ENCODE results near the gene TMUB1.

DNA sequence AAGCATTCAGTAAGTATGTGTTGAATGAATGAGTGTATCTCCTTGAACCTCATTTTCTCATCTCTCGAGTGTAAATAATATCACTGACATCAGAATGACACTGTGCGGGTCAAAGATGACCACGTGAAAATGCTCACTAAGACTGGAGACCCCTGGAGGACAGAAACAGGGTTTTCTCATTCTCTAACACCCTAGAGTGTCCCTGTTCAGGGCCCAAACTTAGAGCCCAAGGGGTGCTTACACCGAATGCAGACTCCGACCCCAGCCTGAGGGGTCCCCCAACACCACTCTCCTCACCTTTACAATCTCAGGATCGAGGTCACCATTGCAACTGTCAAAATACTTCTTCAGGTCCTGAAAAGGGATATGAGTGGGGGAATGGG is 27.0 kb downstream of the TMUB1 start:
- TF ChIP-seq, protein P1, sequence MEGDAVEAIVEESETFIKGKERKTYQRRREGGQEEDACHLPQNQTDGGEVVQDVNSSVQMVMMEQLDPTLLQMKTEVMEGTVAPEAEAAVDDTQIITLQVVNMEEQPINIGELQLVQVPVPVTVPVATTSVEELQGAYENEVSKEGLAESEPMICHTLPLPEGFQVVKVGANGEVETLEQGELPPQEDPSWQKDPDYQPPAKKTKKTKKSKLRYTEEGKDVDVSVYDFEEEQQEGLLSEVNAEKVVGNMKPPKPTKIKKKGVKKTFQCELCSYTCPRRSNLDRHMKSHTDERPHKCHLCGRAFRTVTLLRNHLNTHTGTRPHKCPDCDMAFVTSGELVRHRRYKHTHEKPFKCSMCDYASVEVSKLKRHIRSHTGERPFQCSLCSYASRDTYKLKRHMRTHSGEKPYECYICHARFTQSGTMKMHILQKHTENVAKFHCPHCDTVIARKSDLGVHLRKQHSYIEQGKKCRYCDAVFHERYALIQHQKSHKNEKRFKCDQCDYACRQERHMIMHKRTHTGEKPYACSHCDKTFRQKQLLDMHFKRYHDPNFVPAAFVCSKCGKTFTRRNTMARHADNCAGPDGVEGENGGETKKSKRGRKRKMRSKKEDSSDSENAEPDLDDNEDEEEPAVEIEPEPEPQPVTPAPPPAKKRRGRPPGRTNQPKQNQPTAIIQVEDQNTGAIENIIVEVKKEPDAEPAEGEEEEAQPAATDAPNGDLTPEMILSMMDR (conservative IDR thresholded peaks at IDR 0.05; ENCODE audit: low read length), result 0 out of 2 replicates have a peak, but pooled peaks have one; percentile 26
- TF ChIP-seq EZH2phosphoT487 (IDR thresholded peaks at IDR 0.05; ENCODE audit: borderline replicate concordance, low read depth, low read length), result no peak

Data from OCI-LY7 (cell line).